NT2/D1 (cell line): ENCODE measurements around the gene USH1C.

Experiments used
- YY1 ChIP-seq: IDR thresholded peaks from 2 replicates; pipeline ENCODE4 v1.6.1; 2011; ENCODE audit not compliant: insufficient read length, insufficient read depth
- ZNF274 ChIP-seq: IDR thresholded peaks from 2 replicates; pipeline ENCODE4 v1.6.1; 2011; ENCODE audit warnings: mild to moderate bottlenecking, low read depth, low read length

DNA sequence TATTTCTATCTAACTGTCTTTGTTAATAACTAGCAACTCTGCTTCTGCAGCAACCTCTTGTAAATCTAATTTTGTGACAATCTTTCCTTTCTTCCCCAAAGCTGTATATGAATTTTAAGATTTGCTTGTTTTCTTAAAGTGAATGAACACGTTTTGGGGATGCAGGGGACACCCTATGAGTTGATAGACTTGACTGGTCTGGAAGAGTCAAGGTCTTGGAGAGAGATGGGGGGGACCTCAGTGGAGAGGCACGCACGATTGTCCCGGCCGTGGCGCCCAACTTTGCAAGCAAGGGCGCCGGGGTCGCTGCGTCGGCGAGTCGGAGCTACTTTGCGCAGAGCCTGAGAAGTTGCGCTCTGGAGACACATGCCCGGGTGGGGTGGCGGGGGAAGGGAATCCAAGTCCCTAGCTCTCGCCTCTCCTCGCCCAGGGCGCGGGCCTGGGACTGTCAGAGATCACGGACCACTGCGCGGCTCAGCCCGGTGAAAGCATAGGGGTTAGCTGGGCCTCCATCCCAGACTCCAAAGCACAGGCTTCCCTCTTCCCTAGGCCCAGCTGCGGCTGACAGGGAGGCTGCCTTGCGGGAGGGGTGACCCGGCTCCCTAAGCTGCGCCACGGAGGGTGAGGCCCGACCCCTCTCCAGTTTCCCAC, 68.4 kb downstream of the USH1C start:
- TF ChIP-seq ZNF274 (no peak), YY1 (no peak)
